Endodermal cell (in vitro differentiated cells): ENCODE data around the gene MAPT. TPM values are rescaled to one million over a fixed set of nuclear protein-coding genes. Genes with fewer than 3 reads are reported as not detected.
A peak's percentile ranks its signal among the peaks of the same experiment; 100 is the strongest.
"Not testable (repeated sequence)": the region's sequence is repeated elsewhere in the genome, so short reads cannot be mapped to it uniquely, and the experiment has no call there.

ENCODE experiments used
- DNase-seq: peaks from one replicate; pipeline ENCODE4 v3.0.0-alpha.2; 2017
- H3K27ac ChIP-seq: 2 replicates; pipeline ENCODE4 v1.5.1; 2013; ENCODE audit warnings: mild to moderate bottlenecking, low read depth, low read length, moderate library complexity
- H3K27me3 ChIP-seq: 2 replicates; pipeline ENCODE4 v1.6.1; 2013; ENCODE audit warnings: mild to moderate bottlenecking, low read length, moderate library complexity; ENCODE audit not compliant: insufficient read depth, control insufficient read depth, poor library complexity, severe bottlenecking
- H3K36me3 ChIP-seq: 2 replicates; pipeline ENCODE4 v1.7.0; 2013; ENCODE audit warnings: mild to moderate bottlenecking, low read length, moderate library complexity; ENCODE audit not compliant: control insufficient read depth, insufficient read depth
- H3K4me1 ChIP-seq: one replicate; pipeline ENCODE4 v1.7.0; 2013; ENCODE audit warnings: low read length; ENCODE audit not compliant: control insufficient read depth, insufficient read depth
- H3K4me3 ChIP-seq: 2 replicates; pipeline ENCODE4 v1.5.1; 2013; ENCODE audit warnings: mild to moderate bottlenecking, low read length, moderate library complexity
- H3K9ac ChIP-seq: 2 replicates; pipeline ENCODE4 v1.6.1; 2013; ENCODE audit warnings: mild to moderate bottlenecking, low read length, moderate library complexity; ENCODE audit not compliant: poor library complexity, severe bottlenecking; ENCODE audit errors: extremely low read depth
- H3K9me3 ChIP-seq: 2 replicates; pipeline ENCODE4 v1.6.1; 2013; ENCODE audit warnings: mild to moderate bottlenecking, low read length, moderate library complexity; ENCODE audit not compliant: control insufficient read depth
- H3K27ac Mint-ChIP-seq: 2 replicates; pipeline ENCODE4 v1.8.0; 2020; ENCODE audit warnings: mixed read lengths
- H3K27me3 Mint-ChIP-seq: 2 replicates; pipeline ENCODE4 v1.8.0; 2021; ENCODE audit warnings: mild to moderate bottlenecking, mixed read lengths; ENCODE audit not compliant: insufficient read depth
- H3K36me3 Mint-ChIP-seq: 2 replicates; pipeline ENCODE4 v1.8.0; 2020; ENCODE audit warnings: low read depth, mixed read lengths
- H3K4me1 Mint-ChIP-seq: 2 replicates; pipeline ENCODE4 v1.8.0; 2020; ENCODE audit warnings: mixed read lengths
- H3K4me3 Mint-ChIP-seq: 2 replicates; pipeline ENCODE4 v1.8.0; 2020; ENCODE audit warnings: mild to moderate bottlenecking, moderate library complexity, mixed read lengths
- H3K9me3 Mint-ChIP-seq: 2 replicates; pipeline ENCODE4 v1.8.0; 2020; ENCODE audit warnings: mild to moderate bottlenecking, mixed read lengths
- CTCF ChIP-seq: fragments of 200-600 bp; sonication (generic); conservative IDR thresholded peaks from 2 replicates; pipeline ENCODE4 v1.5.0; 2021; ENCODE audit warnings: antibody characterized with exemption, mild to moderate bottlenecking
- WGBS, 2 experiments: methylation state at CpG; one replicate each; pipeline versions ENCODE4 v1.1.5 to v1.1.7; 2013; ENCODE audit warnings: missing lambda C conversion rate in 2 of 2, mixed read lengths in 1 of 2; ENCODE audit not compliant: insufficient coverage in 1 of 2, insufficient read length in 1 of 2; 5-methylcytosine and 5-hydroxymethylcytosine counted together
- total RNA-seq, 2 donors: library from RNA; stranded (reverse); fragmentation: NEBNext Ultra II Directional in 1 of 2; extraction: Animal tissue kit (Norgen Biotek cat#: 25700) in 1 of 2; gene quantifications; 2 replicates in 1 of 2; 3 replicates in 1 of 2; pipeline ENCODE4 v1.2.1, GENCODE V29; 2021

The MAPT gene
- total RNA-seq, 2 donors from 2014 or later: 0.69 to 0.73 TPM

- TF ChIP-seq CTCF: no peak
- no peaks in the 10 kb centered on the region for H3K4me1 Mint-ChIP-seq
- no peaks in the 10 kb centered on the region for H3K27me3 Mint-ChIP-seq
- Histone ChIP-seq H3K4me3 (no peak overlapping the region), H3K27ac (no peak overlapping the region), H3K4me1 (no peaks in the 10 kb centered on the region), H3K9me3 (no peaks in the 10 kb centered on the region), H3K9ac (no peak overlapping the region), H3K27me3 (no peaks in the 10 kb centered on the region), H3K36me3 (no peaks in the 10 kb centered on the region)
- H3K9me3 Mint-ChIP-seq: no peaks in the 10 kb centered on the region
- no peak overlapping the region for H3K27ac Mint-ChIP-seq
- WGBS, 2 experiments: 93 to 97% methylated on average over 10 to 14 of the region's 14 CpGs
- H3K4me3 Mint-ChIP-seq: no peak overlapping the region
- DNase-seq: no peak
- peaks cover 18% of the 10 kb centered on the region for H3K36me3 Mint-ChIP-seq
Measured at GRCh38 chr17:46020023-46020761, 125.8 kb downstream of the MAPT start.

- H3K27ac ChIP-seq: no peak overlapping the region
- Mint-ChIP-seq H3K27me3 (no peaks in the 10 kb centered on the region), H3K27ac (peak overlapping the region; percentile 68), H3K36me3 (peaks cover 26% of the 10 kb centered on the region), H3K4me1 (no peaks in the 10 kb centered on the region), H3K9me3 (no peaks in the 10 kb centered on the region), H3K4me3 (no peak overlapping the region)
- no peak overlapping the region for H3K4me3 ChIP-seq
- peaks cover under 1% of the 10 kb centered on the region for H3K36me3 ChIP-seq
- TF ChIP-seq CTCF: no peak
- no peaks in the 10 kb centered on the region for H3K9me3 ChIP-seq
- no peaks in the 10 kb centered on the region for H3K4me1 ChIP-seq
- no peaks in the 10 kb centered on the region for H3K27me3 ChIP-seq
- WGBS, 2 experiments: 94 to 95% methylated on average over 11 to 12 of the region's 12 CpGs
- DNase-seq: peak; percentile 63
- no peak overlapping the region for H3K9ac ChIP-seq
Measured at GRCh38 chr17:46020998-46021397, 126.6 kb downstream of the MAPT start.

GRCh38 chr17:46023366-46023765, 129.0 kb downstream of the MAPT start:
- H3K4me3 ChIP-seq, H3K9me3 ChIP-seq, H3K9me3 Mint-ChIP-seq, H3K27ac Mint-ChIP-seq, H3K27me3 ChIP-seq, H3K4me1 ChIP-seq, H3K9ac ChIP-seq, H3K27me3 Mint-ChIP-seq, H3K27ac ChIP-seq, DNase-seq, H3K4me3 Mint-ChIP-seq: not testable (repeated sequence)
- H3K36me3 ChIP-seq: peaks cover 24% of the 10 kb centered on the region
- Mint-ChIP-seq H3K36me3 (peaks cover 31% of the 10 kb centered on the region), H3K4me1 (peaks cover 19% of the 10 kb centered on the region)
- 92 to 96% methylated on average over 7 of the region's 7 CpGs for WGBS, 2 experiments
